NB4 (cell line): ENCODE data around the gene FIBCD1.

Experiments
- MAX ChIP-seq: IDR thresholded peaks from 2 replicates; pipeline ENCODE4 v1.6.1; 2011; ENCODE audit warnings: low read depth, low read length
- MYC ChIP-seq: IDR thresholded peaks from 2 replicates; pipeline ENCODE4 v1.6.1; 2011; ENCODE audit warnings: low read depth, low read length
- POLR2A ChIP-seq: IDR thresholded peaks from 2 replicates; pipeline ENCODE4 v1.6.1; 2011; ENCODE audit warnings: mild to moderate bottlenecking; ENCODE audit not compliant: insufficient read length; ENCODE audit errors: extremely low read depth
- TF ChIP-seq, protein P1 (sequence below): IDR thresholded peaks from one replicate; pipeline ENCODE4 v1.5.1; 2012; ENCODE audit warnings: low read depth, low read length

GRCh38 chr9:130893341-130894101 lies 45.5 kb downstream of the FIBCD1 start:
- TF ChIP-seq, protein P1, sequence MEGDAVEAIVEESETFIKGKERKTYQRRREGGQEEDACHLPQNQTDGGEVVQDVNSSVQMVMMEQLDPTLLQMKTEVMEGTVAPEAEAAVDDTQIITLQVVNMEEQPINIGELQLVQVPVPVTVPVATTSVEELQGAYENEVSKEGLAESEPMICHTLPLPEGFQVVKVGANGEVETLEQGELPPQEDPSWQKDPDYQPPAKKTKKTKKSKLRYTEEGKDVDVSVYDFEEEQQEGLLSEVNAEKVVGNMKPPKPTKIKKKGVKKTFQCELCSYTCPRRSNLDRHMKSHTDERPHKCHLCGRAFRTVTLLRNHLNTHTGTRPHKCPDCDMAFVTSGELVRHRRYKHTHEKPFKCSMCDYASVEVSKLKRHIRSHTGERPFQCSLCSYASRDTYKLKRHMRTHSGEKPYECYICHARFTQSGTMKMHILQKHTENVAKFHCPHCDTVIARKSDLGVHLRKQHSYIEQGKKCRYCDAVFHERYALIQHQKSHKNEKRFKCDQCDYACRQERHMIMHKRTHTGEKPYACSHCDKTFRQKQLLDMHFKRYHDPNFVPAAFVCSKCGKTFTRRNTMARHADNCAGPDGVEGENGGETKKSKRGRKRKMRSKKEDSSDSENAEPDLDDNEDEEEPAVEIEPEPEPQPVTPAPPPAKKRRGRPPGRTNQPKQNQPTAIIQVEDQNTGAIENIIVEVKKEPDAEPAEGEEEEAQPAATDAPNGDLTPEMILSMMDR, result peak; percentile 10
- peak; percentile 42 for TF ChIP-seq POLR2A
- peak; percentile 97 for TF ChIP-seq MAX
- peak; percentile 89 for TF ChIP-seq MYC
